ENCODE data around the gene TLR8.

TLR8 gene

GRCh38 chrX:12906046-12906761 is at the start of gene TLR8:
TLR8 (plus strand) TSS chrX:12906620; CDS start chrX:12906707, 87 bp downstream.
- no peaks in the 10 kb centered on the region for H3K9me3 ChIP-seq (ENCODE audit: control insufficient read depth, low read length)

GRCh38 chrX:12865359-12865758 is 41.1 kb upstream of the TLR8 start:
- peak; percentile 9 for DNase-seq (ENCODE audit: low read depth)
- H3K9me3 ChIP-seq (ENCODE audit: control insufficient read depth, low read length), result no peaks in the 10 kb centered on the region
- no peaks in the 10 kb centered on the region for H3K4me1 ChIP-seq (ENCODE audit: control insufficient read depth, insufficient read depth, low read length)
- H3K36me3 ChIP-seq (ENCODE audit: control insufficient read depth, insufficient read depth, low read length, severe bottlenecking), result no peaks in the 10 kb centered on the region
- H3K4me3 ChIP-seq (ENCODE audit: low read length), result no peak overlapping the region
- H3K27me3 ChIP-seq (replicated peaks; ENCODE audit: control insufficient read depth, insufficient read depth, low read length), result peaks cover 4% of the 10 kb centered on the region
- H3K9ac ChIP-seq (ENCODE audit: low read length), result no peak overlapping the region

More at GRCh38 chrX:12906046-12906761, at the start of gene TLR8:
- Histone ChIP-seq H3K4me1 (ENCODE audit: control insufficient read depth, insufficient read depth, low read length) (peaks cover 8% of the 10 kb centered on the region), H3K36me3 (ENCODE audit: control insufficient read depth, insufficient read depth, low read length, severe bottlenecking) (no peaks in the 10 kb centered on the region), H3K9ac (ENCODE audit: low read length) (no peak within 1 kb of the TSS), H3K4me3 (ENCODE audit: low read length) (no peak within 1 kb of the TSS), H3K27me3 (replicated peaks; ENCODE audit: control insufficient read depth, insufficient read depth, low read length) (peaks cover 26% of the 10 kb centered on the region)
- no peak for DNase-seq (ENCODE audit: low read depth)

DNA sequence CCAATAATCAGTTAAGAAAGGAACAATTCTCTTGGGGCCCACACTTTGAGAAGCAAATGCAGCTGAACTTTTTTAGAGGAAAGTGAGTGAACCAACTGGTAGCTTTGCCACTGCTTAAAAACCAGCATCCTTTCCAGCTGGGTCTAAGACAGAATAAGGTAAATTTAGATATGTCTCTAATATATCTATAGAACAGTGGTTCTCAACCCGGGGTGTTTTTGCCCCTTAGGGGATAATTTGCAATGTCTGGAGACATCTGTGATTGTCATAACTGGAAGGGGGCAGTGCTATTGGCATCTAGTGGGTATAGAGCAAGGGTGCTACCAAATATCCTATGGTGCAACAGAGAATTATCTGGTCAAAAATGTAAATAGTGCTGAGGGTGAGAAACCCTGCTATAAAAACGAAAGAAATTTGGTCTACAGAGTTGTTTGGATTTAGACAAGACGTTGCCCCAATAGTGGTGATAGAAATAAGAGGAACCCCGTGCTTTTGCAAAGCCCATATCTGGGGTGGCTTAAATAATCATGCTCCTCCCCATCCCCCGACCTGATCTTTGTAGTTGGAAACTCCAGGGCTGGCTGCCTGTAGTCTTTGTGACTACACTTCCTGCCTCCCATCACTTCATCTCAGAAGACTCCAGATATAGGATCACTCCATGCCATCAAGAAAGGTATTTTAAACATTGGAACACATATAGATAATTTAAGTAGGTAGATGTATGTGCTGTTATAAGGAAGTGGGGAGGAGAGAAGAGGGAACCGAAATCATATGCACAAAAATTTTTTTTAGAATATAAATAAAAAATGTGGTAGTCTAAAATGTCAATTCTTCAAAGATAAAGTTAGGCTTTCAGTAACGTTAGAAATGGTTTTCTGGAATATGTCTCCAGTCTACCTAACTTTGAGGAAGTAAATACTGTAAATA is 39.7 kb upstream of the TLR8 start, which contains the start of gene TLR7:
TSS of gene TLR7 (plus strand) at position 622 of the 927 bp plus-strand sequence. CDS start 507 bp downstream, outside the sequence.
- DNase-seq (ENCODE audit: low read depth), result no peak
- Histone ChIP-seq H3K9me3 (ENCODE audit: control insufficient read depth, low read length) (no peaks in the 10 kb centered on the region), H3K4me1 (ENCODE audit: control insufficient read depth, insufficient read depth, low read length) (no peaks in the 10 kb centered on the region), H3K9ac (ENCODE audit: low read length) (no peak within 1 kb of the TSS), H3K4me3 (ENCODE audit: low read length) (no peak within 1 kb of the TSS), H3K27me3 (replicated peaks; ENCODE audit: control insufficient read depth, insufficient read depth, low read length) (peaks cover 4% of the 10 kb centered on the region), H3K36me3 (ENCODE audit: control insufficient read depth, insufficient read depth, low read length, severe bottlenecking) (no peaks in the 10 kb centered on the region)

DNA sequence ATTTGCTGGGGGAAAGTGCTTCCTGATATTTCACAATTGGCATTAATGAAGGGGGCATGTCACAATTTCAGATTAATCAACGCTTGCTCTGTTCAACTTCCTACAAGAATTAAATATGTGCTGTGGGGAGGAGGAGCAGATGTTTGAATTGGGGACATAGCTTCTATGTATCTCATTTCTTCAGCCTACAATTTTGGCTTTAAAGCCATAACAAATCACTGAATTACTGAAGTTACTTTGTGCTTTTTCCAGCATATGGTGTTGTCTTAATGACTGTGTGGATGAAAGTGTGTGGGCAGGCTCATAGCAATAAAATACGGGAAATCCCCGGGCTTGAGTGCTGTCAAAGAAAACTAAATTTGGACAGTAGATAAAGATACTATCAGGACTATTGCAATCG is 38.7 kb upstream of the TLR8 start:
- Histone ChIP-seq H3K27me3 (replicated peaks; ENCODE audit: control insufficient read depth, insufficient read depth, low read length) (peaks cover 5% of the 10 kb centered on the region), H3K36me3 (ENCODE audit: control insufficient read depth, insufficient read depth, low read length, severe bottlenecking) (no peaks in the 10 kb centered on the region), H3K9ac (ENCODE audit: low read length) (no peak overlapping the region), H3K4me3 (ENCODE audit: low read length) (no peak overlapping the region), H3K4me1 (ENCODE audit: control insufficient read depth, insufficient read depth, low read length) (no peaks in the 10 kb centered on the region), H3K9me3 (ENCODE audit: control insufficient read depth, low read length) (no peaks in the 10 kb centered on the region)
- no peak for DNase-seq (ENCODE audit: low read depth)

DNA sequence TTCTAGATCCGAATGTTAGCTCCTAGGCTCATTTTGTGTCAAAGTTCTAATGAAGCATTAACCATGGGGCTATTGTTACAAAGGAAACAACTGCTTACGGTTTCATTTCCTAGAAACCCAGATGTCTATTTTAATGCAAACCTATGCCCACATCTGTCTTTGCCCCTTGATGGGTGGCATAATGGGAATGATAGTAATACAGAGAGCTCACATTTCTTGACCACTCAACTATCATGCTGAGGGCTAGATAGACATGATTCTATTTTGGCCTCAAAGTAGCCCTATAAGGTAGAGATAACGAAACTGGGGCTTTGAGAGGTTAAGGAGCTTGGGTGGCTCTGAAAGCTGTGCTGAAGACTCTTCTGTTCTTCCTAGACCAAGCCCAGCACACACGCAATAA is 37.7 kb upstream of the TLR8 start:
- no peak for DNase-seq (ENCODE audit: low read depth)
- H3K4me3 ChIP-seq (ENCODE audit: low read length), result no peak overlapping the region
- no peak overlapping the region for H3K9ac ChIP-seq (ENCODE audit: low read length)
- peaks cover 9% of the 10 kb centered on the region for H3K27me3 ChIP-seq (replicated peaks; ENCODE audit: control insufficient read depth, insufficient read depth, low read length)
- H3K36me3 ChIP-seq (ENCODE audit: control insufficient read depth, insufficient read depth, low read length, severe bottlenecking), result no peaks in the 10 kb centered on the region
- no peaks in the 10 kb centered on the region for H3K4me1 ChIP-seq (ENCODE audit: control insufficient read depth, insufficient read depth, low read length)
- no peaks in the 10 kb centered on the region for H3K9me3 ChIP-seq (ENCODE audit: control insufficient read depth, low read length)

- H3K36me3 ChIP-seq (ENCODE audit: control insufficient read depth, insufficient read depth, low read length, severe bottlenecking), result no peaks in the 10 kb centered on the region
- H3K27me3 ChIP-seq (replicated peaks; ENCODE audit: control insufficient read depth, insufficient read depth, low read length), result peaks cover 7% of the 10 kb centered on the region
- no peaks in the 10 kb centered on the region for H3K4me1 ChIP-seq (ENCODE audit: control insufficient read depth, insufficient read depth, low read length)
- DNase-seq (ENCODE audit: low read depth), result no peak
- no peak overlapping the region for H3K4me3 ChIP-seq (ENCODE audit: low read length)
- no peak overlapping the region for H3K9ac ChIP-seq (ENCODE audit: low read length)
- no peaks in the 10 kb centered on the region for H3K9me3 ChIP-seq (ENCODE audit: control insufficient read depth, low read length)
Observed at GRCh38 chrX:12871257-12871656, 35.2 kb upstream of the TLR8 start.

GRCh38 chrX:12872741-12873140 is 33.7 kb upstream of the TLR8 start:
- Histone ChIP-seq H3K9ac (ENCODE audit: low read length) (no peak overlapping the region), H3K4me1 (ENCODE audit: control insufficient read depth, insufficient read depth, low read length) (no peaks in the 10 kb centered on the region), H3K27me3 (replicated peaks; ENCODE audit: control insufficient read depth, insufficient read depth, low read length) (peaks cover 9% of the 10 kb centered on the region), H3K9me3 (ENCODE audit: control insufficient read depth, low read length) (no peaks in the 10 kb centered on the region), H3K4me3 (ENCODE audit: low read length) (no peak overlapping the region), H3K36me3 (ENCODE audit: control insufficient read depth, insufficient read depth, low read length, severe bottlenecking) (no peaks in the 10 kb centered on the region)
- DNase-seq (ENCODE audit: low read depth), result no peak

DNA sequence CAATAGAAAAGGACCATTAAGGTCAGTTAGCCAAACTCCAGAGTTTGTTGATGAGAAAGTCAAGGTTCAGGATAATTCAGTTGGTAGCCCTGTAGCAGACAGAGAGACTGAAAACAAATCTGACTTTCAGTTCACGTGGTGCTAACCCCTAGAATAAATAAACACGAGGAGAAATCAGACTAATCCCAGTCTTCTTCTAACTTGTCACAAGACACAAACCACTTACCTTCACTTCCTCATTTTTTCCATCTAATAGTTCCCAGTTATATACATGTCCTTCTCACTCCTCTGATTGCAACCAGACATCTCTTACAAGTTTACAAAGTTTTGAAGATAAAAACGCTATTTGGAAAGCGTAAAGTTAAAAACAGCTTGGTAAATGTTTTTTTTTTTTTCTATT is 31.8 kb upstream of the TLR8 start:
- H3K4me1 ChIP-seq (ENCODE audit: control insufficient read depth, insufficient read depth, low read length), result no peaks in the 10 kb centered on the region
- H3K4me3 ChIP-seq (ENCODE audit: low read length), result no peak overlapping the region
- no peaks in the 10 kb centered on the region for H3K36me3 ChIP-seq (ENCODE audit: control insufficient read depth, insufficient read depth, low read length, severe bottlenecking)
- DNase-seq (ENCODE audit: low read depth), result no peak
- H3K9ac ChIP-seq (ENCODE audit: low read length), result no peak overlapping the region
- H3K27me3 ChIP-seq (replicated peaks; ENCODE audit: control insufficient read depth, insufficient read depth, low read length), result peaks cover 21% of the 10 kb centered on the region
- H3K9me3 ChIP-seq (ENCODE audit: control insufficient read depth, low read length), result no peaks in the 10 kb centered on the region

DNA sequence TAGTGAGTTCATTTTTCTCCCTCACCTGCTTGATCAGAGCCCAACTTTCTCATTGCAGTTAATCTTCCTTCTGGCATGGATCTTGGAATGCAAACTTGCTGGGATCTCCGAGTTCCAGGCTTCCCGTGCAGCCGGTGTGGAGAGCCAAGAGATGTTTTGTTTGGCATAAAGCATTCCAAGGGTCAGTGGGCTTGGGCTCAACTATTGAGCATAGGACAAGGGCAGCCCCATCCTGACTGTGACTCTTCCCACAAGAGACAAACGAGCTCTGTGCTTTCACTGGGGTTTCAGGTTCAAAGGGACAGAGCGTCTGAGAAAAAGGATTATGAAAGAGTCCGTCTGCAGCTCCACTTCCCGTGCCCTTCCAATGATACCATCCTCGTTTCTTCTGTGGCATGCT is 29.0 kb upstream of the TLR8 start:
- H3K27me3 ChIP-seq (replicated peaks; ENCODE audit: control insufficient read depth, insufficient read depth, low read length), result peaks cover 24% of the 10 kb centered on the region
- no peaks in the 10 kb centered on the region for H3K9me3 ChIP-seq (ENCODE audit: control insufficient read depth, low read length)
- DNase-seq (ENCODE audit: low read depth), result no peak
- H3K36me3 ChIP-seq (ENCODE audit: control insufficient read depth, insufficient read depth, low read length, severe bottlenecking), result no peaks in the 10 kb centered on the region
- H3K4me1 ChIP-seq (ENCODE audit: control insufficient read depth, insufficient read depth, low read length), result no peaks in the 10 kb centered on the region
- H3K4me3 ChIP-seq (ENCODE audit: low read length), result no peak overlapping the region
- H3K9ac ChIP-seq (ENCODE audit: low read length), result no peak overlapping the region

DNA sequence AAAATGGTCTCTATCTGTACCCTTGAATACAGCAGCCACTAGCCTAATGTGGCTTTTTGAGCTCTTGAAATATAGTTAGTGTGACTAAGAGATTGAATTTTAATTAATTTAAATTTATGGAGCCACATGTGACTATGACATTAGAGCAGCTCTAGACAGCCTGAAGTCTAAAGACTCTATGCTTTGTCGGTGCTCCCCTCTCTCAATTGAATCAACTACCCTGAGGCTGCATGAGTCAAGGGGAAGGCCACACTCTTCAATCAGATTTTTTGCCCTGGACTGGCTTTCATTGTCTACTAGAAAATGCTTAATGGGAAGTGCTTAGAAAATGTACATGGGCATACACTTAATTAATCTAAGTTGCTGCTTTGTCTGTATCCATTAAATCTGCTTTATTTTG is 27.9 kb upstream of the TLR8 start:
- Histone ChIP-seq H3K9me3 (ENCODE audit: control insufficient read depth, low read length) (no peaks in the 10 kb centered on the region), H3K9ac (ENCODE audit: low read length) (no peak overlapping the region), H3K4me3 (ENCODE audit: low read length) (no peak overlapping the region), H3K4me1 (ENCODE audit: control insufficient read depth, insufficient read depth, low read length) (no peaks in the 10 kb centered on the region), H3K27me3 (replicated peaks; ENCODE audit: control insufficient read depth, insufficient read depth, low read length) (peaks cover 18% of the 10 kb centered on the region), H3K36me3 (ENCODE audit: control insufficient read depth, insufficient read depth, low read length, severe bottlenecking) (no peaks in the 10 kb centered on the region)
- no peak for DNase-seq (ENCODE audit: low read depth)

- Histone ChIP-seq H3K4me3 (ENCODE audit: low read length) (no peak overlapping the region), H3K9ac (ENCODE audit: low read length) (no peak overlapping the region), H3K27me3 (replicated peaks; ENCODE audit: control insufficient read depth, insufficient read depth, low read length) (peaks cover 38% of the 10 kb centered on the region), H3K36me3 (ENCODE audit: control insufficient read depth, insufficient read depth, low read length, severe bottlenecking) (no peaks in the 10 kb centered on the region), H3K4me1 (ENCODE audit: control insufficient read depth, insufficient read depth, low read length) (no peaks in the 10 kb centered on the region), H3K9me3 (ENCODE audit: control insufficient read depth, low read length) (no peaks in the 10 kb centered on the region)
- DNase-seq (ENCODE audit: low read depth), result no peak
Observed at GRCh38 chrX:12881914-12882313, 24.5 kb upstream of the TLR8 start.
